Measurements from ENCODE around the gene CABYR.

DNA sequence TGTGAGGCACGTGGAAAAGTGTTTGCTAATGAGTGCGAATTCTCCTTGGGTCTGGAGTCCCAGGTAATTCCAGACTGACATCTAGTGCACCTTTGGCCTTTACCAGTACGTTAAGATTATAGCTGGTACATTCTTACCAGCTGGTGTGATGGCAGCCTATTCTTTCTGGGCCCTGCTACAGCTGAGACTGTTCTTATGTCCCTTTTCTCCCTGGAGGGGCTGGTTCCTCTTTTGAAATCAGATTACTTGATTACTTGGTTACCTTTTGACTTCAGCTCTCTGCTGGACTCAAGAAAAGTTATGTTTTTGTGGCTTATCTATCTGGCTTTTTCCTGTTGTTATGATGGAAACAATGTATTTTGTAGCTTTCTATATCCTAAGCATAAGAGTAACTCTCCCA lies 14.5 kb downstream of the CABYR start:
- TF ChIP-seq, protein P1, sequence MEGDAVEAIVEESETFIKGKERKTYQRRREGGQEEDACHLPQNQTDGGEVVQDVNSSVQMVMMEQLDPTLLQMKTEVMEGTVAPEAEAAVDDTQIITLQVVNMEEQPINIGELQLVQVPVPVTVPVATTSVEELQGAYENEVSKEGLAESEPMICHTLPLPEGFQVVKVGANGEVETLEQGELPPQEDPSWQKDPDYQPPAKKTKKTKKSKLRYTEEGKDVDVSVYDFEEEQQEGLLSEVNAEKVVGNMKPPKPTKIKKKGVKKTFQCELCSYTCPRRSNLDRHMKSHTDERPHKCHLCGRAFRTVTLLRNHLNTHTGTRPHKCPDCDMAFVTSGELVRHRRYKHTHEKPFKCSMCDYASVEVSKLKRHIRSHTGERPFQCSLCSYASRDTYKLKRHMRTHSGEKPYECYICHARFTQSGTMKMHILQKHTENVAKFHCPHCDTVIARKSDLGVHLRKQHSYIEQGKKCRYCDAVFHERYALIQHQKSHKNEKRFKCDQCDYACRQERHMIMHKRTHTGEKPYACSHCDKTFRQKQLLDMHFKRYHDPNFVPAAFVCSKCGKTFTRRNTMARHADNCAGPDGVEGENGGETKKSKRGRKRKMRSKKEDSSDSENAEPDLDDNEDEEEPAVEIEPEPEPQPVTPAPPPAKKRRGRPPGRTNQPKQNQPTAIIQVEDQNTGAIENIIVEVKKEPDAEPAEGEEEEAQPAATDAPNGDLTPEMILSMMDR (IDR thresholded peaks at IDR 0.05) = no peak
- TF ChIP-seq POLR2AphosphoS5 (IDR thresholded peaks at IDR 0.05) = no peak
- no peak for TF ChIP-seq POLR2A (IDR thresholded peaks at IDR 0.05)
